Measurements from ENCODE around the gene SESN3. TPM values are rescaled to one million over a fixed set of nuclear protein-coding genes. Genes with fewer than 3 reads are reported as not detected.
A peak's percentile ranks its signal among the peaks of the same experiment; 100 is the strongest.

SESN3 gene
- total RNA-seq, 5 donors from 2014 or later (not counting 1 experiment from before 2014, with no cell fraction given): 61.5 to 150 (median 132) TPM

- Histone ChIP-seq H3K4me3 (ENCODE audit: control insufficient read depth in 1 of 2, extremely low read depth in 1 of 2, low read length in 1 of 2) (no peak overlapping the region), H3K4me1 (ENCODE audit: control insufficient read depth in 1 of 2, extremely low read depth in 1 of 2, insufficient read depth in 2 of 2, low read length in 2 of 2) (no peaks in the 10 kb centered on the region), H3K27ac (ENCODE audit: low read length) (no peak overlapping the region), H3K27me3 (replicated peaks in 1 of 2; ENCODE audit: control insufficient read depth in 2 of 2, extremely low read depth in 1 of 2, insufficient read depth in 2 of 2, low read length in 1 of 2) (no peaks in the 10 kb centered on the region), H3K36me3 (ENCODE audit: control insufficient read depth in 2 of 2, extremely low read depth in 1 of 2, insufficient read depth in 1 of 2, low read length in 1 of 2) (peaks cover 0 to 2% of the 10 kb centered on the region in 2 donors), H3K9me3 (no peaks in the 10 kb centered on the region)
- Mint-ChIP-seq H3K4me1 (peaks cover 16 to 56% (median 53%) of the 10 kb centered on the region in 3 donors), H3K27me3 (no peaks in the 10 kb centered on the region), H3K9me3 (no peaks in the 10 kb centered on the region), H3K27ac (no peak overlapping the region), H3K36me3 (peaks cover 38% of the 10 kb centered on the region), H3K4me3 (no peak overlapping the region)
- ChIA-PET POLR2A (no interaction called here), CTCF (no interaction called here)
- ATAC-seq (replicated peaks in 1 of 4): no peak
- no peak for DNase-seq
- no CpG with 5 or more reads among the region's 5 CpGs for WGBS (ENCODE audit: insufficient coverage)
Observed at GRCh38 chr11:95195831-95196230, 35.2 kb downstream of the SESN3 start.

GRCh38 chr11:95193541-95193940 is 37.5 kb downstream of the SESN3 start:
- POLR2A ChIA-PET: no interaction called here
- H3K27ac Mint-ChIP-seq: peak overlapping the region in 1 of 2 donors; percentile 39

GRCh38 chr11:95192717-95193116 is 38.3 kb downstream of the SESN3 start:
- no peaks in the 10 kb centered on the region for H3K27me3 Mint-ChIP-seq
- no peaks in the 10 kb centered on the region for H3K27me3 ChIP-seq (replicated peaks in 1 of 2; ENCODE audit: control insufficient read depth in 2 of 2, extremely low read depth in 1 of 2, insufficient read depth in 2 of 2, low read length in 1 of 2)
- no peaks in the 10 kb centered on the region for H3K9me3 Mint-ChIP-seq
- POLR2A ChIA-PET: no interaction called here
- no peaks in the 10 kb centered on the region for H3K9me3 ChIP-seq
- DNase-seq: no peak
- H3K4me3 ChIP-seq (ENCODE audit: control insufficient read depth in 1 of 2, extremely low read depth in 1 of 2, low read length in 1 of 2): no peak overlapping the region
- no peaks in the 10 kb centered on the region for H3K4me1 ChIP-seq (ENCODE audit: control insufficient read depth in 1 of 2, extremely low read depth in 1 of 2, insufficient read depth in 2 of 2, low read length in 2 of 2)
- H3K36me3 ChIP-seq (ENCODE audit: control insufficient read depth in 2 of 2, extremely low read depth in 1 of 2, insufficient read depth in 1 of 2, low read length in 1 of 2): peaks cover 0 to 22% of the 10 kb centered on the region in 2 donors
- peak overlapping the region; percentile 23 to 28 for H3K27ac Mint-ChIP-seq
- WGBS (ENCODE audit: insufficient coverage): 40% methylated on average over 1 of the region's 3 CpGs
- CTCF ChIA-PET: no interaction called here
- no peak for ATAC-seq (replicated peaks in 1 of 4)
- no peak overlapping the region for H3K27ac ChIP-seq (ENCODE audit: low read length)
- peaks cover 24 to 52% (median 52%) of the 10 kb centered on the region in 3 donors for H3K4me1 Mint-ChIP-seq
- H3K4me3 Mint-ChIP-seq: no peak overlapping the region
- peaks cover 61% of the 10 kb centered on the region for H3K36me3 Mint-ChIP-seq

More at GRCh38 chr11:95193541-95193940, 37.5 kb downstream of the SESN3 start:
- ATAC-seq (replicated peaks in 1 of 4) (no peak), DNase-seq (no peak)
- Histone ChIP-seq H3K9me3 (no peaks in the 10 kb centered on the region), H3K27me3 (replicated peaks in 1 of 2; ENCODE audit: control insufficient read depth in 2 of 2, extremely low read depth in 1 of 2, insufficient read depth in 2 of 2, low read length in 1 of 2) (no peaks in the 10 kb centered on the region), H3K27ac (ENCODE audit: low read length) (no peak overlapping the region), H3K4me1 (ENCODE audit: control insufficient read depth in 1 of 2, extremely low read depth in 1 of 2, insufficient read depth in 2 of 2, low read length in 2 of 2) (no peaks in the 10 kb centered on the region), H3K4me3 (ENCODE audit: control insufficient read depth in 1 of 2, extremely low read depth in 1 of 2, low read length in 1 of 2) (no peak overlapping the region), H3K36me3 (ENCODE audit: control insufficient read depth in 2 of 2, extremely low read depth in 1 of 2, insufficient read depth in 1 of 2, low read length in 1 of 2) (peaks cover 0 to 17% of the 10 kb centered on the region in 2 donors)
- Mint-ChIP-seq H3K4me3 (no peak overlapping the region), H3K4me1 (peaks cover 26 to 55% (median 52%) of the 10 kb centered on the region in 3 donors), H3K27me3 (no peaks in the 10 kb centered on the region), H3K9me3 (no peaks in the 10 kb centered on the region), H3K36me3 (peaks cover 58% of the 10 kb centered on the region)
- no CpG with 5 or more reads among the region's 1 CpG for WGBS (ENCODE audit: insufficient coverage)
- CTCF ChIA-PET: no interaction called here

- Histone ChIP-seq H3K9me3 (no peaks in the 10 kb centered on the region), H3K36me3 (ENCODE audit: control insufficient read depth in 2 of 2, extremely low read depth in 1 of 2, insufficient read depth in 1 of 2, low read length in 1 of 2) (peaks cover 0 to 44% of the 10 kb centered on the region in 2 donors), H3K4me1 (ENCODE audit: control insufficient read depth in 1 of 2, extremely low read depth in 1 of 2, insufficient read depth in 2 of 2, low read length in 2 of 2) (no peaks in the 10 kb centered on the region), H3K27ac (ENCODE audit: low read length) (no peak overlapping the region), H3K4me3 (ENCODE audit: control insufficient read depth in 1 of 2, extremely low read depth in 1 of 2, low read length in 1 of 2) (no peak overlapping the region), H3K27me3 (replicated peaks in 1 of 2; ENCODE audit: control insufficient read depth in 2 of 2, extremely low read depth in 1 of 2, insufficient read depth in 2 of 2, low read length in 1 of 2) (no peaks in the 10 kb centered on the region)
- Mint-ChIP-seq H3K4me1 (peaks cover 14 to 29% (median 28%) of the 10 kb centered on the region in 3 donors), H3K4me3 (no peak overlapping the region), H3K9me3 (no peaks in the 10 kb centered on the region), H3K27ac (peak overlapping the region; percentile 1 to 65), H3K27me3 (no peaks in the 10 kb centered on the region), H3K36me3 (peaks cover 64% of the 10 kb centered on the region)
- ChIA-PET POLR2A (interaction anchor here in 1 of 2 donors (0.7 kb wide), 1 partner anchor 516 kb away, joined by 3 read pairs; no protein-coding TSS in a partner anchor), CTCF (interaction anchor here in 1 of 2 donors (0.6 kb wide), 1 partner anchor 388 kb away, joined by 4 read pairs; no protein-coding TSS in a partner anchor)
- no peak for DNase-seq
- no peak for ATAC-seq (replicated peaks in 1 of 4)
Observed at GRCh38 chr11:95187723-95188122, 43.3 kb downstream of the SESN3 start.

GRCh38 chr11:95182397-95182796 is 48.6 kb downstream of the SESN3 start:
- Mint-ChIP-seq H3K4me1 (peaks cover 0 to 15% (median 15%) of the 10 kb centered on the region in 3 donors), H3K36me3 (peaks cover 46% of the 10 kb centered on the region), H3K9me3 (no peaks in the 10 kb centered on the region), H3K27ac (peak overlapping the region; percentile 62 to 71), H3K27me3 (no peaks in the 10 kb centered on the region), H3K4me3 (no peak overlapping the region)
- H3K27me3 ChIP-seq (replicated peaks in 1 of 2; ENCODE audit: control insufficient read depth in 2 of 2, extremely low read depth in 1 of 2, insufficient read depth in 2 of 2, low read length in 1 of 2): no peaks in the 10 kb centered on the region
- H3K27ac ChIP-seq (ENCODE audit: low read length): no peak overlapping the region
- H3K9me3 ChIP-seq: no peaks in the 10 kb centered on the region
- H3K4me1 ChIP-seq (ENCODE audit: control insufficient read depth in 1 of 2, extremely low read depth in 1 of 2, insufficient read depth in 2 of 2, low read length in 2 of 2): no peaks in the 10 kb centered on the region
- WGBS (ENCODE audit: insufficient coverage): 90% methylated on average over 2 of the region's 2 CpGs
- POLR2A ChIA-PET: no interaction called here
- H3K36me3 ChIP-seq (ENCODE audit: control insufficient read depth in 2 of 2, extremely low read depth in 1 of 2, insufficient read depth in 1 of 2, low read length in 1 of 2): peaks cover 5 to 42% of the 10 kb centered on the region in 2 donors
- CTCF ChIA-PET: interaction anchor here (0.5 to 0.7 kb wide), 2 partner anchors 33 to 116 kb away, joined by 3 to 8 read pairs; partner anchors contain the start of gene SRSF8 (in 1 of the 2)
- H3K4me3 ChIP-seq (ENCODE audit: control insufficient read depth in 1 of 2, extremely low read depth in 1 of 2, low read length in 1 of 2): no peak overlapping the region
- ATAC-seq (replicated peaks in 1 of 4): no peak
- no peak for DNase-seq

- Mint-ChIP-seq H3K9me3 (no peaks in the 10 kb centered on the region), H3K4me1 (no peaks in the 10 kb centered on the region), H3K4me3 (no peak overlapping the region), H3K27ac (peak overlapping the region; percentile 49 to 51), H3K36me3 (peaks cover 47% of the 10 kb centered on the region), H3K27me3 (no peaks in the 10 kb centered on the region)
- no peak overlapping the region for H3K27ac ChIP-seq (ENCODE audit: low read length)
- no peak overlapping the region for H3K4me3 ChIP-seq (ENCODE audit: control insufficient read depth in 1 of 2, extremely low read depth in 1 of 2, low read length in 1 of 2)
- WGBS (ENCODE audit: insufficient coverage): 100% methylated on average over 4 of the region's 4 CpGs
- no peak for DNase-seq
- H3K27me3 ChIP-seq (replicated peaks in 1 of 2; ENCODE audit: control insufficient read depth in 2 of 2, extremely low read depth in 1 of 2, insufficient read depth in 2 of 2, low read length in 1 of 2): no peaks in the 10 kb centered on the region
- H3K9me3 ChIP-seq: no peaks in the 10 kb centered on the region
- ChIA-PET POLR2A (interaction anchor here (0.5 to 1.3 kb wide), 5 partner anchors 12 to 1380 kb away, joined by 3 to 6 read pairs (median 3); partner anchors contain the start of genes FAM76B (in 1 of the 2) and SESN3 (in 1 of the 2)), CTCF (interaction anchor here (0.5 to 1.7 kb wide), 2 partner anchors 526 to 529 kb away, joined by 3 to 4 read pairs; no protein-coding TSS in a partner anchor)
- no peak for ATAC-seq (replicated peaks in 1 of 4)
- H3K4me1 ChIP-seq (ENCODE audit: control insufficient read depth in 1 of 2, extremely low read depth in 1 of 2, insufficient read depth in 2 of 2, low read length in 2 of 2): no peaks in the 10 kb centered on the region
- H3K36me3 ChIP-seq (ENCODE audit: control insufficient read depth in 2 of 2, extremely low read depth in 1 of 2, insufficient read depth in 1 of 2, low read length in 1 of 2): peaks cover 0 to 49% of the 10 kb centered on the region in 2 donors
Observed at GRCh38 chr11:95175818-95176380, 55.1 kb downstream of the SESN3 start.
